Ishikawa (cell line): ENCODE results near the gene SDHAF1.

Experiments
- CEBPB ChIP-seq: IDR thresholded peaks from 2 replicates; pipeline ENCODE4 v1.6.1; 2012
- CREB1 ChIP-seq: IDR thresholded peaks from 2 replicates; pipeline ENCODE4 v1.6.1; 2012; ENCODE audit warnings: low read depth
- EGR1 ChIP-seq: IDR thresholded peaks from 2 replicates; pipeline ENCODE4 v1.6.1; 2012
- EP300 ChIP-seq: IDR thresholded peaks from 2 replicates; pipeline ENCODE4 v1.6.1; 2012; ENCODE audit warnings: borderline replicate concordance
- FOXM1 ChIP-seq: IDR thresholded peaks from 2 replicates; pipeline ENCODE4 v1.6.1; 2012; ENCODE audit warnings: low read depth, borderline replicate concordance
- NFIC ChIP-seq: IDR thresholded peaks from 2 replicates; pipeline ENCODE4 v1.6.1; 2012
- RAD21 ChIP-seq: IDR thresholded peaks from 2 replicates; pipeline ENCODE4 v1.6.1; 2012; ENCODE audit warnings: low read depth
- TAF1 ChIP-seq: IDR thresholded peaks from 2 replicates; pipeline ENCODE4 v1.6.1; 2012; ENCODE audit warnings: low read depth, mild to moderate bottlenecking
- TCF12 ChIP-seq: IDR thresholded peaks from 2 replicates; pipeline ENCODE4 v1.6.1; 2012; ENCODE audit warnings: low read depth
- TEAD4 ChIP-seq: IDR thresholded peaks from 2 replicates; pipeline ENCODE4 v1.6.1; 2012
- YY1 ChIP-seq: IDR thresholded peaks from 2 replicates; pipeline ENCODE4 v1.6.1; 2012; ENCODE audit warnings: low read depth
- TF ChIP-seq, protein P1 (sequence below): IDR thresholded peaks from 2 replicates; pipeline ENCODE4 v1.6.1; 2012; ENCODE audit warnings: low read depth, mild to moderate bottlenecking
- TF ChIP-seq, protein P2 (sequence below): IDR thresholded peaks from 2 replicates; pipeline ENCODE4 v1.6.1; 2012
- TF ChIP-seq, protein P3 (sequence below): IDR thresholded peaks from 2 replicates; pipeline ENCODE4 v1.6.1; 2012

DNA sequence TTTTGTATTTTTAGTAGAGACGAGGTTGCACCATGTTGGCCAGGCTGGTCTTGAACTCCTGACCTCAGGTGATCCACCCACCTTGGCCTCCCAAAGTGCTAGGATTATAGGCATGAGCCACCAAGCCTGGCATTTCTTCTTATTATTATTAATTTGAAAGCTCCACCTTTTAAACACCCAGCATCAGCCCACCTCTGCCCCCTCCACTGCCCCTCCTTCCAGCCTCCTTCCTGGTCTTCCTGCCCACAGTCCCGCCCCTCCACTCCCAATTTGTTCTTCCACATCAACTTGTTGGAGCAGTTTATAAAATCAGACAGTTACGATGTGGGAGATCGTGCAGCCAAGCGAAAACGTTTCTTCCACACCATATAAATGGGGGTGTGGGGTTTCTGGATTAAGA is 45.5 kb downstream of the SDHAF1 start:
- TF ChIP-seq EP300 (no peak), TAF1 (no peak), YY1 (no peak), EGR1 (no peak), CEBPB (no peak), CREB1 (no peak), TCF12 (no peak), RAD21 (no peak), NFIC (no peak), FOXM1 (no peak), TEAD4 (no peak)
- TF ChIP-seq, protein P1, sequence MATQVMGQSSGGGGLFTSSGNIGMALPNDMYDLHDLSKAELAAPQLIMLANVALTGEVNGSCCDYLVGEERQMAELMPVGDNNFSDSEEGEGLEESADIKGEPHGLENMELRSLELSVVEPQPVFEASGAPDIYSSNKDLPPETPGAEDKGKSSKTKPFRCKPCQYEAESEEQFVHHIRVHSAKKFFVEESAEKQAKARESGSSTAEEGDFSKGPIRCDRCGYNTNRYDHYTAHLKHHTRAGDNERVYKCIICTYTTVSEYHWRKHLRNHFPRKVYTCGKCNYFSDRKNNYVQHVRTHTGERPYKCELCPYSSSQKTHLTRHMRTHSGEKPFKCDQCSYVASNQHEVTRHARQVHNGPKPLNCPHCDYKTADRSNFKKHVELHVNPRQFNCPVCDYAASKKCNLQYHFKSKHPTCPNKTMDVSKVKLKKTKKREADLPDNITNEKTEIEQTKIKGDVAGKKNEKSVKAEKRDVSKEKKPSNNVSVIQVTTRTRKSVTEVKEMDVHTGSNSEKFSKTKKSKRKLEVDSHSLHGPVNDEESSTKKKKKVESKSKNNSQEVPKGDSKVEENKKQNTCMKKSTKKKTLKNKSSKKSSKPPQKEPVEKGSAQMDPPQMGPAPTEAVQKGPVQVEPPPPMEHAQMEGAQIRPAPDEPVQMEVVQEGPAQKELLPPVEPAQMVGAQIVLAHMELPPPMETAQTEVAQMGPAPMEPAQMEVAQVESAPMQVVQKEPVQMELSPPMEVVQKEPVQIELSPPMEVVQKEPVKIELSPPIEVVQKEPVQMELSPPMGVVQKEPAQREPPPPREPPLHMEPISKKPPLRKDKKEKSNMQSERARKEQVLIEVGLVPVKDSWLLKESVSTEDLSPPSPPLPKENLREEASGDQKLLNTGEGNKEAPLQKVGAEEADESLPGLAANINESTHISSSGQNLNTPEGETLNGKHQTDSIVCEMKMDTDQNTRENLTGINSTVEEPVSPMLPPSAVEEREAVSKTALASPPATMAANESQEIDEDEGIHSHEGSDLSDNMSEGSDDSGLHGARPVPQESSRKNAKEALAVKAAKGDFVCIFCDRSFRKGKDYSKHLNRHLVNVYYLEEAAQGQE = no peak
- TF ChIP-seq, protein P2, sequence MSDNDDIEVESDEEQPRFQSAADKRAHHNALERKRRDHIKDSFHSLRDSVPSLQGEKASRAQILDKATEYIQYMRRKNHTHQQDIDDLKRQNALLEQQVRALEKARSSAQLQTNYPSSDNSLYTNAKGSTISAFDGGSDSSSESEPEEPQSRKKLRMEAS = no peak
- TF ChIP-seq, protein P3, sequence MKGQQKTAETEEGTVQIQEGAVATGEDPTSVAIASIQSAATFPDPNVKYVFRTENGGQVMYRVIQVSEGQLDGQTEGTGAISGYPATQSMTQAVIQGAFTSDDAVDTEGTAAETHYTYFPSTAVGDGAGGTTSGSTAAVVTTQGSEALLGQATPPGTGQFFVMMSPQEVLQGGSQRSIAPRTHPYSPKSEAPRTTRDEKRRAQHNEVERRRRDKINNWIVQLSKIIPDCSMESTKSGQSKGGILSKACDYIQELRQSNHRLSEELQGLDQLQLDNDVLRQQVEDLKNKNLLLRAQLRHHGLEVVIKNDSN = no peak
